ENCODE data around the gene B4GALT1.

Gene B4GALT1

DNA sequence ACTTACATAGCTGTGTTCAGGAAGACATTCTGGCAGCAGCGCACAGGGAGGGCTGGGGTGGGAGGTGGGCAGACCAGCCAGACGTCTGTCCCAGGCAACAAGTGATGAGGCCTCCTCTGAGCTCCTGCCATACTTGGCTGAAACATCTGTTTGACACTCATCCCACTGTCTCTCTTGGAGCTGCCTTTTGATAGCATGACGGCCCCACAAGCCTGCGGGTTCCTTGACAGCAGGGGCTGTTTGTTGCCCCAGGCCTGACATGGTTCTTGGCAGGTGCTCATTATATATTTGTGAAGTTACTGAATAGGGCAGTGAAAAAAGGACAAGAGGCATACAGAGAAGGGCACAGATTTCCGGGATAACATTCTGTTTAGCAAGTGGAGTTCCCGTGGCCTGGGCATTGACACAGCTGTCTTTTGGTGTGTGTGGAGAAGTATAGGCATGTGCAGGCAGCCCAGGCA lies 22.2 kb upstream of the B4GALT1 start:
- TF ChIP-seq, protein P1, sequence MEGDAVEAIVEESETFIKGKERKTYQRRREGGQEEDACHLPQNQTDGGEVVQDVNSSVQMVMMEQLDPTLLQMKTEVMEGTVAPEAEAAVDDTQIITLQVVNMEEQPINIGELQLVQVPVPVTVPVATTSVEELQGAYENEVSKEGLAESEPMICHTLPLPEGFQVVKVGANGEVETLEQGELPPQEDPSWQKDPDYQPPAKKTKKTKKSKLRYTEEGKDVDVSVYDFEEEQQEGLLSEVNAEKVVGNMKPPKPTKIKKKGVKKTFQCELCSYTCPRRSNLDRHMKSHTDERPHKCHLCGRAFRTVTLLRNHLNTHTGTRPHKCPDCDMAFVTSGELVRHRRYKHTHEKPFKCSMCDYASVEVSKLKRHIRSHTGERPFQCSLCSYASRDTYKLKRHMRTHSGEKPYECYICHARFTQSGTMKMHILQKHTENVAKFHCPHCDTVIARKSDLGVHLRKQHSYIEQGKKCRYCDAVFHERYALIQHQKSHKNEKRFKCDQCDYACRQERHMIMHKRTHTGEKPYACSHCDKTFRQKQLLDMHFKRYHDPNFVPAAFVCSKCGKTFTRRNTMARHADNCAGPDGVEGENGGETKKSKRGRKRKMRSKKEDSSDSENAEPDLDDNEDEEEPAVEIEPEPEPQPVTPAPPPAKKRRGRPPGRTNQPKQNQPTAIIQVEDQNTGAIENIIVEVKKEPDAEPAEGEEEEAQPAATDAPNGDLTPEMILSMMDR (IDR thresholded peaks at IDR 0.05; ENCODE audit: borderline replicate concordance, insufficient read depth, low read depth, low read length) = no peak
- no peak overlapping the region for H3K4me3 ChIP-seq (ENCODE audit: low read depth, low read length)

DNA sequence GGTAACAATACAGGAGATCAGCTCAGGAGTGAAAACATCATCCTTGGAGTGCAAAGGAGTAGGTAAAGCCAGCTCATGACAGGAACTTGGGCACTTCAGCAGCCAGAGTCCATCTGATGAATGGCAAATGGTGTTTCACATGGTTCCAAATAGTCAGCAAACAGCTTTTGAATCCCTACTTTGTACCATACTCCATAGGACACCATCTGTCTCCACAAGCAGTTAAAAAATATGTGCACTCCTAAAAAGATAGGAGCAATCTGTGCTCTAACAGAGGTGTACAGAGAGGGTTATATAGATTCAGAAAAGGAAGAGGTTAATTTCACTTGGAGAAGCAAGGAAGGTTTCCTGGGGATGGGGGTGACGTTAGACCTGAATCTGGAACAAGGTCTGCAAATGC lies 21.6 kb upstream of the B4GALT1 start:
- H3K4me3 ChIP-seq (ENCODE audit: low read depth, low read length) = no peak overlapping the region
- TF ChIP-seq, protein P1 (IDR thresholded peaks at IDR 0.05; ENCODE audit: borderline replicate concordance, insufficient read depth, low read depth, low read length) = no peak

DNA sequence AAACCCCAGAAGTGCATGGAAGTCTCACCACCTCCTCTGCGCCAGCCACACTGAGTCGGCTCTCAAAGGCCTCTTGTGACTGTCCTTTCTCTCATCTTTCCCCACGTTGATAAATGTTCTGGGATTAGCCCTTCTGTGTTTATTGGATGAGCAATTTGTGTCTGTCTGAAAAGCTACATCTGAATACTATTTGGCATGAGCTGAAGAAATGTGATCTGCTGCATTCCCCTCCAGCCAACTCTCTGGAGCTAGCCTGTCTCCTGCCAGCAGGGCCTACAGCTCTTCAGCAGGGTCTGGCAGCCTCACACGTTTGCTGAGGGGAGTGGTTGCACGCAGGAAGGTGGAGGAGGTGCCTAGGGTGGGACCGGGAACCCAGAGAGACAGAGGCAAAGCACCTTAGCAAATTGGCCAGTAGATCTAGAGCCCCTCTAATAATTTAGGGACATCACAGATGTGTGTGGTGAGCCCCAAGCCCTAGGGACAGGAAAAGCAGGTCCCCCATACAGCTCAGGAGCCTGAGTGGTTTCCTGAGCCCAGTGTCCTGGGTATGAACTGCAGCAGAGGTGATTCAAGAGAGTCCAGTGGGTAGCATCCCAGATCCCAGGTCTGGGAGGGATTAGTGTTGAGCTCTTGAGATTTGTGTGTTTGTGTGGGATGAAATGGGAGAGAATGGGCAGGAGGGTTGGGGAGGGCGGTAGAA lies 20.5 kb upstream of the B4GALT1 start:
- TF ChIP-seq, protein P1 (IDR thresholded peaks at IDR 0.05; ENCODE audit: borderline replicate concordance, insufficient read depth, low read depth, low read length) = no peak
- no peak overlapping the region for H3K4me3 ChIP-seq (ENCODE audit: low read depth, low read length)

- TF ChIP-seq, protein P1 (IDR thresholded peaks at IDR 0.05; ENCODE audit: borderline replicate concordance, insufficient read depth, low read depth, low read length) = no peak
- H3K4me3 ChIP-seq (ENCODE audit: low read depth, low read length) = no peak overlapping the region
These were observed 19.5 kb upstream of the B4GALT1 start for GRCh38 chr9:33186457-33187168.

GRCh38 chr9:33185858-33186257 lies 18.7 kb upstream of the B4GALT1 start:
- TF ChIP-seq, protein P1 (IDR thresholded peaks at IDR 0.05; ENCODE audit: borderline replicate concordance, insufficient read depth, low read depth, low read length) = no peak
- H3K4me3 ChIP-seq (ENCODE audit: low read depth, low read length) = no peak overlapping the region

- H3K4me3 ChIP-seq (ENCODE audit: low read depth, low read length) = no peak overlapping the region
- TF ChIP-seq, protein P1 (IDR thresholded peaks at IDR 0.05; ENCODE audit: borderline replicate concordance, insufficient read depth, low read depth, low read length) = no peak
These were observed 18.3 kb upstream of the B4GALT1 start for GRCh38 chr9:33185406-33185805.

DNA sequence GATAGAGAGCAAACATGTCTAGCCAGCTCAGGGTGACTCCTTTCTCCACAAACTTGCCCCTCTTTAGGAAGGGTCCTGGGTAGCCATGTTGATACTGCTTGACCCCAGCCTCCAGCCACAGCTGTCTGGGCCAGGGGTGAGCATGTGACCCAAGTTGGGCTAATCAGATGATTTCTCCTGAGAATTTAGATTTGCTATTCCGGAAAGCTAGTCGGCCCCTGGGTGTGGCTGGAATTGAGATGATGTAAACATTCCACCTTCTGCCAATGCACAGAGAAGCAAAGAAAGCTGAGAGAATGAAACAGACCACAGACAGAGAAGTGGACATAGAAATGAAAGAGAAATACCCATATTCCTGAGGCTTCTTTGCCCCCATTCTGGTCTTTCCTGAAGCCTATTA lies 17.8 kb upstream of the B4GALT1 start:
- TF ChIP-seq, protein P1 (IDR thresholded peaks at IDR 0.05; ENCODE audit: borderline replicate concordance, insufficient read depth, low read depth, low read length) = no peak
- no peak overlapping the region for H3K4me3 ChIP-seq (ENCODE audit: low read depth, low read length)

All from GM12875 (cell line).